Osteocyte (in vitro differentiated cells): ENCODE data around the gene KRT24. TPM values are rescaled to one million over a fixed set of nuclear protein-coding genes. Genes with fewer than 3 reads are reported as not detected.

ENCODE experiments used
- DNase-seq: peaks from one replicate; pipeline ENCODE4 v3.0.0; 2021; ENCODE audit warnings: mixed read lengths; ENCODE audit not compliant: unreplicated experiment; ENCODE audit errors: extremely low spot score
- H3K27ac Mint-ChIP-seq: one replicate; pipeline ENCODE4 v1.8.0; 2021; ENCODE audit warnings: mild to moderate bottlenecking, mixed read lengths; ENCODE audit not compliant: unreplicated experiment
- H3K27me3 Mint-ChIP-seq: one replicate; pipeline ENCODE4 v1.8.0; 2021; ENCODE audit warnings: mixed read lengths; ENCODE audit not compliant: unreplicated experiment
- H3K36me3 Mint-ChIP-seq: one replicate; pipeline ENCODE4 v1.8.0; 2021; ENCODE audit warnings: mixed read lengths; ENCODE audit not compliant: unreplicated experiment
- H3K4me1 Mint-ChIP-seq: one replicate; pipeline ENCODE4 v1.8.0; 2021; ENCODE audit warnings: mixed read lengths; ENCODE audit not compliant: unreplicated experiment
- H3K4me3 Mint-ChIP-seq: one replicate; pipeline ENCODE4 v1.8.0; 2021; ENCODE audit warnings: mild to moderate bottlenecking, moderate library complexity, mixed read lengths; ENCODE audit not compliant: unreplicated experiment
- H3K9me3 Mint-ChIP-seq: one replicate; pipeline ENCODE4 v1.8.0; 2021; ENCODE audit warnings: mixed read lengths; ENCODE audit not compliant: unreplicated experiment
- CTCF ChIP-seq: fragments of 200-600 bp; sonication (generic); IDR thresholded peaks from 2 replicates; pipeline ENCODE4 v1.5.0; 2021; ENCODE audit warnings: antibody characterized with exemption, mild to moderate bottlenecking, moderate library complexity
- total RNA-seq: library from RNA; stranded (reverse); gene quantifications from 2 replicates; pipeline ENCODE4 v1.2.1, GENCODE V29; 2021

Gene KRT24
- total RNA-seq, 1 donor from 2014 or later, result not detected

- Mint-ChIP-seq H3K9me3 (no peaks in the 10 kb centered on the region), H3K27me3 (peaks cover 69% of the 10 kb centered on the region), H3K4me1 (no peaks in the 10 kb centered on the region), H3K4me3 (no peak overlapping the region), H3K36me3 (no peaks in the 10 kb centered on the region), H3K27ac (no peak overlapping the region)
- TF ChIP-seq CTCF, result no peak
- no peak for DNase-seq
These were observed 18.7 kb upstream of the KRT24 start for GRCh38 chr17:40722241-40722640.

GRCh38 chr17:40720899-40721298 is 17.3 kb upstream of the KRT24 start:
- Mint-ChIP-seq H3K4me1 (no peaks in the 10 kb centered on the region), H3K27ac (no peak overlapping the region), H3K36me3 (no peaks in the 10 kb centered on the region), H3K9me3 (no peaks in the 10 kb centered on the region), H3K4me3 (no peak overlapping the region), H3K27me3 (peaks cover 73% of the 10 kb centered on the region)
- no peak for DNase-seq
- TF ChIP-seq CTCF, result no peak

- TF ChIP-seq CTCF, result no peak
- peaks cover 69% of the 10 kb centered on the region for H3K27me3 Mint-ChIP-seq
- H3K36me3 Mint-ChIP-seq, result no peaks in the 10 kb centered on the region
- no peak overlapping the region for H3K27ac Mint-ChIP-seq
- no peaks in the 10 kb centered on the region for H3K9me3 Mint-ChIP-seq
- no peaks in the 10 kb centered on the region for H3K4me1 Mint-ChIP-seq
- DNase-seq, result no peak
- no peak overlapping the region for H3K4me3 Mint-ChIP-seq
These were observed 15.4 kb upstream of the KRT24 start for GRCh38 chr17:40718930-40719329.

GRCh38 chr17:40717776-40718175 is 14.2 kb upstream of the KRT24 start:
- no peak for DNase-seq
- Mint-ChIP-seq H3K27me3 (peaks cover 65% of the 10 kb centered on the region), H3K36me3 (no peaks in the 10 kb centered on the region), H3K4me1 (no peaks in the 10 kb centered on the region), H3K4me3 (no peak overlapping the region), H3K27ac (no peak overlapping the region), H3K9me3 (no peaks in the 10 kb centered on the region)
- TF ChIP-seq CTCF, result no peak

- H3K9me3 Mint-ChIP-seq, result no peaks in the 10 kb centered on the region
- H3K4me1 Mint-ChIP-seq, result no peaks in the 10 kb centered on the region
- peaks cover 62% of the 10 kb centered on the region for H3K27me3 Mint-ChIP-seq
- TF ChIP-seq CTCF, result peak; percentile 11
- no peaks in the 10 kb centered on the region for H3K36me3 Mint-ChIP-seq
- H3K27ac Mint-ChIP-seq, result no peak overlapping the region
- H3K4me3 Mint-ChIP-seq, result no peak overlapping the region
- DNase-seq, result no peak
These were observed 10.9 kb upstream of the KRT24 start for GRCh38 chr17:40714473-40714872.
